HG02884 (cell line): ENCODE measurements around the gene HHEX.
"Not testable (repeated sequence)": the region's sequence is repeated elsewhere in the genome, so short reads cannot be mapped to it uniquely, and the experiment has no call there.

Experiments
- ATAC-seq: cut with Tn5 transposase; IDR thresholded peaks from one replicate; pipeline ENCODE4 v1.9.1; 2021; ENCODE audit warnings: mild to moderate bottlenecking, moderate library complexity; ENCODE audit not compliant: unreplicated experiment

The HHEX gene

GRCh38 chr10:92689663-92690210 is at the start of gene HHEX:
Gene HHEX (plus strand): TSS chr10:92689955. CDS start chr10:92689987, 32 bp downstream.
- no peak for ATAC-seq

GRCh38 chr10:92640107-92640506 is 49.6 kb upstream of the HHEX start:
- no peak for ATAC-seq

GRCh38 chr10:92641492-92641891 is 48.3 kb upstream of the HHEX start:
- ATAC-seq, result no peak

DNA sequence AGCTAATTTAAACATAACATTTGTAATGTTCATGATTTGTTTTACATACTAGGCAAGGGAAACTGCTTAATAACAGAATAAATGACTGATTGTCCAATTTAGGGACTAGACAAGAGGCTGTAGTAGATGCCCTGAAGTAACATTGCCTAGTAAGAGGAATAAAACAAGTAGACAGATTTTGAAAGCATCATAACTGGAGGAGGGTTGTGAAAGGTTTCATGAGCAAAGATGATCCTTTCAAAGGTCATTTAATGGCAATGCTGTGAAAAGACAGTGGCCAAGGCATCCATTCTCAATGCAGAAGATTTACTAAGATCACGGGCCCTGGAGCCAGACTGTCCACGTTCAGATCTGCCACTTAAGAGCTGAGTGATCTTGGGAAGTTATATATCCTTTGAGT is 44.8 kb upstream of the HHEX start:
- no peak for ATAC-seq

DNA sequence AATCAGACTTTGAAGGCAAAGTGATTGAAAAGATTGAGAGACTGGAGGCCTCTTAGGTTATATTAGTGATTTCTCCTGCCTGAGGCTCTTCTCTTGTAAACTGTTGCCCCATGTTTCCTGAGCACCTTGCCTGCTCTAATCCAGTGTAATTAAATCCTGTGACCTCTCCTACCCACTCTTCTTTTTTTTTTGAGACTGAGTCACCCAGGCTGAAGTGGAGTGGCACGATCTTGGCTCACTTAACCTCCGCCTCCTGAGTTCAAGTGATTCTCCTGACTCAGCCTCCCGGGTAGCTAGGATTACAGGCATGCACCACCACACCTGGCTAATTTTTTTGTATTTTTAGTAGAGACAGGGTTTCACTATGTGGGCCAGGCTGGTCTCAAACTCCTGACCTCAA is 38.9 kb upstream of the HHEX start:
- ATAC-seq, result not testable (repeated sequence)

- no peak for ATAC-seq
Measured at GRCh38 chr10:92655426-92655825, 34.3 kb upstream of the HHEX start.

GRCh38 chr10:92656266-92656961 is 33.3 kb upstream of the HHEX start:
- no peak for ATAC-seq

- no peak for ATAC-seq
Measured at GRCh38 chr10:92657024-92657423, 32.7 kb upstream of the HHEX start.

GRCh38 chr10:92662848-92663247 is 26.9 kb upstream of the HHEX start:
- ATAC-seq, result no peak

- ATAC-seq, result no peak
Measured at GRCh38 chr10:92664322-92664721, 25.4 kb upstream of the HHEX start.

DNA sequence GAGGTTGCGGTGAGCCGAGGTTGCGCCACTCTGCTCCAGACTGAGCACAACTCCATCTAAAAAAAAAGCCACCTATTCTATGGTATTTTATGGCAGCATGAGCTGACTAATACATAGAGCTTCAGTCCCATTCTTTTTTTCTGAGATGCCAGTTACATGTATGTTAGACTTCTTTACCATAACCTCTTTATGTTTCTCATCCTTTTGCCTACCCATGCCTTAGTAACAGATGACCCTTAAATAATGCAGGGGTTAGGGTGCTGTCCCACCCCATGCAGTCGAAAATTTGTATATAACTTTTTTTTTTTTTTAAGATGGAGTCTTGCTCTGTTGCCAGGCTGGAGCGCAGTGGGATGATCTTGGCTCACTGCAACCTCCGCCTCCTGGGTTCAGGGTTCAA is 22.7 kb upstream of the HHEX start:
- no peak for ATAC-seq

DNA sequence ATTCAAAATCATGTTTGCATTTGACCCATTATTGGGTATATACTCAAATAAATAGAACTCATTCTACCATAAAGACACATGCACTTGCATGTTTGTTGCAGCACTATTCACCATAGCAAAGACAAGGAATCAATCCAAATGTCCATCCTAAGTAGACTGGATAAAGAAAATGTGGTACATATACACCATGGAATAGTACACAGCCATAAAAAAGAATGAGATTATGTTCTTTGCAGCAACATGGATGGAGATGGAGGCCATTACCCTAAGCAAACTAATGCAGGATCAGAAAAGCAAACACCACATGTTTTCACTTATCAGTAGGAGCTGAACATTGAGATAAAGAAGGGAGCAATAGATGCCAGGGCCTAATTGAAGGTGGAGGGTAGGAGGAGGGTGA is 12.0 kb upstream of the HHEX start:
- no peak for ATAC-seq

DNA sequence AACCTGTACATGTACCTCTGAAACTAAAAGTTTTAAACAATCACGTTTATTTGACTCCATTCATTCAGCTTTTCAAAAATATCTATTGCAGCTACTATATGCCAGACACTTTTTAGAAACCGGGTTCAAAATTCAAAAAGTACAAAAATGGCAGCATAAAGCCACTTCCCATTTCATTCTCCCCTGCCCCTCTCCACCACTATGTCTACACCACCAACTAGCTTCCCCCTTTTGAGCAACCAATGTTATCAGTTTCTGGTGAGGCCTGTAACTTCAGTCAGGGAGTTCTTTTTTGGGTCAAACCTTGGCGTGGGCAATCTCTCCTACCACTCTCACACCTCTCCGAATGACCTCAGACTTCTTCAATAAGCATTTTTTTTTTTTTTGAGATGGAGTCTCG is 11.5 kb upstream of the HHEX start:
- no peak for ATAC-seq

- no peak for ATAC-seq
Measured at GRCh38 chr10:92681306-92681834, 8.4 kb upstream of the HHEX start.

GRCh38 chr10:92688573-92688926 is 1.2 kb upstream of the HHEX start:
- no peak for ATAC-seq

DNA sequence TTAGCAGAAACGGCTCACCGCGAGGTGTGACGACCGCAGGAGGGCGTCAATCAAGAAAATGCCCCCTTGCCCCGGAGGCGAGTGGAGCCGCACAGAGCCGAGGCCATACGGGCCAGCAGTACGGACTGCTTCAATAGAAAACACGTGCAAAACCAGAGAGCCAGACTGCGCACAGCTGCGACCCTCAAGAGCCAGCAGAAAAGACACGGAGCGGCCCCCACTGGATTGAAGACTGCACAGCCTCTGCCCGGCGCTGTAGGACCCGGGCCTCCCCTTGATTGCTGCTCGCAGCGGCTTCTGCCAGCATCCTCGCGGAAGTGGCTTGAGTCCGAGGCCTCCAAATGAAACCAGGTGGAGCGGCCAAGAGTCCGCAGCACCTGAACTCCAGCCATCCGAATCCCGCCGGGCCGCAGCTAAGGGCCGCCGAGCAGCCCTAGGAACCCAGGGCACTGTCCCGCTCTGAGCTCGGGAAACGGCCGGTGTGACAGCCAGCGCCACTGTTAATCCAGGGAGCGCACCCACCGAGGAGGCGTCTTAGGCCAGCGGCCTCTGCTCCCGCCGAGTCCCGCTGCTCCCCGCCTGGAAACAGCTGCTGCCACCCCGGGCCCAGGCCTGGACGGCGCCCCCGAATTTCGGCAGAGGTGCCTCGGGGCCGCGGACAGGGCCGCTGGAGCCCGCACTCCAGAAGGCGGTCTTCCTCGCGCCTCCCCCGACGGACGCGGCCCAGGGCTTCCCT is 660 bp upstream of the HHEX start:
- no peak for ATAC-seq

DNA sequence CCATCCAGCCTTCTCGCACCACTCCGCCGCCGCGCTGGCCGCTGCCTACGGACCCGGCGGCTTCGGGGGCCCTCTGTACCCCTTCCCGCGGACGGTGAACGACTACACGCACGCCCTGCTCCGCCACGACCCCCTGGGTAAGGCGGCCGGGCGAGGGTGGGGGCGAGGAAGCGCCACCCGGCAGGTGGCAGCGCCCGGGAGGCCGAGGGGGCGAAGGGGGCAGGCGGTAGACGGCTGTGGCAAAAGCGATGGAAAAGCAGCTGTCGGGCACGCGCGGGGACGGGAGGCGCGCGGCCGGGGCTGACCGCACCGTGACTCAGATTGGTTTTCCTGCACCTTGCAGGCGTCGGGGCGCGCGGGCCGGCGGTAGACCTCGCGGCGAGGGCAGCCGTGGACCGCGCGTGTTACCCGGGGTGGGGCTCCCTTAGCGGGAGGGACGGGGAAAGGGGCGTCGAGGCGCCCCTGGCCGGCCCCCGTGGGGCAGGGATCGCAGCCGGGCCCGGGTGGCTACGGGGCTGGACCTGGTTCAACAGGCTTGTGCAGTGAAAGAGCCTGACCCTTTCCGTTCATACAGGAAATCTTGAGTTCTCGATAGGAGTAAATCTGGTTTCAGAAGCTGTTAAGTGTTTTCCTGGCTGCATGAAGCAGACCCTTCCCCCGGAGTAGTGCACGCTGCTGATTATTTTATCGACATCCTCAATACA is 608 bp downstream of the HHEX start:
- no peak for ATAC-seq

DNA sequence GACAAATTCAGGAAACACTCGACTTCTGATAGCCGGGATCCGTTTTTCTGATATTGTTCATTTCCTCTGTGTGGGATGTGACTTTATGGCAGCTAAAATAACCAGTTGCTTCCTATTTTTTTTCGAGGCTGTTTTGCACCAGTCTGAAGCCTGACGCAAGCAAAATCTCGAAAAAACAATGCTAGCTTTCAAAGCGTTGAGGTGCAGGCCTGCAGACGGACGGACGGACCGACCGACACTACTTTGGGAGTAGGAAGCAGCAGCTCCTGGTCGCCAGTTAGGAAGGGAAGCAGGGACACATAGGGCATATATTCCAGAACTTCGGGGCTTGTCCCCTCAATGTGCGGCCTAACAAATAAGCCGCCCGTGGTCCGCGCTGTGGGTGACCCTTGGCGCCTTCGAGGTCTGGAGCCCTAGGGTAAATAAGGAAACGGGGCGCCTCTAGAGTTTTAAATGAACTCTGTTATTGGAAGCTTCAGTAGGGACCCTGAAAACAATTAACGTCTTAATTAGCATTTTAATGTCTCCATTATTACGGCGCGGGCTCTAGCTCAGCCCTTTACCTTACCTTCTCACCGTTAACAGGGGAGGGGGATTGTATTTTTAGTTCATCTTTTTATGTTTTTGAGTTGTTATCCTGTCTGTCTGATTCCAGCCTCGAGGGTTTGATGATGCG is 1.3 kb downstream of the HHEX start:
- no peak for ATAC-seq

- ATAC-seq, result no peak
Measured at GRCh38 chr10:92691591-92692079, 1.9 kb downstream of the HHEX start.

DNA sequence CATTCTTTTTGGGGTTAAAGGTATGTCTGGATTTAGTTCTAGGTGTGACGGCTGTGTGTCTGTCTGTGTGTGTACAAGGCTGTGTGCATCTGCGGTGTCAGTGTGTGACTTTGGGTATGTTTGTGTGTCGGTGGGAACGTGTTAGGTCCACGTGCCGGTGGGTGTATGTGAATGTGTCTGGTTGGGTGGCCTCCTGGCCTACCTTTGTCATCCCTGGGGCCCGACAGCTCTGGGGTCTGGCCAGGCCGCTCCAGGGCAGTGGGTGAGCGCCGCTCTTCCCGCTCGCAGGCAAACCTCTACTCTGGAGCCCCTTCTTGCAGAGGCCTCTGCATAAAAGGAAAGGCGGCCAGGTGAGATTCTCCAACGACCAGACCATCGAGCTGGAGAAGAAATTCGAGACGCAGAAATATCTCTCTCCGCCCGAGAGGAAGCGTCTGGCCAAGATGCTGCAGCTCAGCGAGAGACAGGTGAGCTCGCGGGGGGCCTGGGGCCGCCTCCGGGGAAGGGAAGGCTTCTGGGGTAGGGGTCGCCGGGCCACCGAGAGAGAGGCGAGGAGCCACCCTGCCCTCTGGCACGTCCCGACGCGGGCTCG is 2.4 kb downstream of the HHEX start:
- no peak for ATAC-seq
